HCT116 (cell line): ENCODE data around the gene PLD6. TPM values are rescaled to one million over a fixed set of nuclear protein-coding genes. Genes with fewer than 3 reads are reported as not detected.

Experiments
- ATAC-seq: fragments of 200-7000 bp; cut with Tn5 transposase; 2 replicates; pipeline ENCODE4 v1.9.1; 2020; ENCODE audit warnings: mild to moderate bottlenecking, moderate library complexity
- BruUV-seq: library from RNA; stranded (reverse); fragments of 400-500 nt; replicated peaks from 2 replicates; lab custom pipeline; 2021; lab: Mats Ljungman, UMichigan
- CTCF ChIA-PET: fragments of 300-600 bp; sonication (Branson Sonifier 250); formaldehyde crosslinking; loops from one replicate; lab custom pipeline; 2021; ENCODE audit warnings: antibody characterized with exemption; lab: Charles Lee
- POLR2A ChIA-PET: fragments of 300-600, 350-600 bp; sonication (Branson Sonifier 250); formaldehyde crosslinking; loops from one replicate; lab custom pipeline; 2021; ENCODE audit warnings: antibody characterized with exemption; lab: Charles Lee
- RAD21 ChIA-PET, 2 experiments: fragments of 300-600 bp; sonication (Branson Sonifier 250); formaldehyde crosslinking; loops; one replicate each; lab custom pipeline; 2023; ENCODE audit warnings: low total read pairs in 2 of 2; ENCODE audit not compliant: uncharacterized antibody in 2 of 2, unreplicated experiment in 2 of 2, low non-redundant PET in 1 of 2; lab: Charles Lee
- DNase-seq: peaks from one replicate; pipeline ENCODE4 v3.0.0-alpha.2; 2010; ENCODE audit warnings: low read depth, low spot score
- H2AFZ ChIP-seq: fragments of 200-600 bp; shearing (Covaris generic), sonication (generic); 2 replicates; pipeline ENCODE4 v1.6.1; 2017; ENCODE audit warnings: low read depth, mixed run types, mixed read lengths, antibody characterized with exemption, low read length; ENCODE audit not compliant: poor library complexity, severe bottlenecking
- H3K27ac ChIP-seq: 2 replicates; pipeline ENCODE4 v1.5.1; 2012; ENCODE audit warnings: low read depth, low read length
- H3K27me3 ChIP-seq: fragments of 200-600 bp; sonication (generic); 2 replicates; pipeline ENCODE4 v1.6.1; 2016; ENCODE audit warnings: mixed run types, low read length, mixed read lengths; ENCODE audit not compliant: insufficient read depth
- H3K36me3 ChIP-seq, 2 experiments: fragments of 200-500 bp in 1 of 2; fragments of 200-600 bp in 1 of 2; sonication (Bioruptor generic) in 1 of 2; sonication (generic) in 1 of 2; 2 replicates each; pipeline versions ENCODE4 v1.5.1 to v1.6.1; 2014 to 2016; ENCODE audit warnings: low read length in 2 of 2, inconsistent platforms in 1 of 2, mixed read lengths in 1 of 2, mixed run types in 1 of 2; ENCODE audit not compliant: insufficient read depth in 2 of 2, control insufficient read depth in 1 of 2
- H3K4me1 ChIP-seq, 2 experiments: fragments of 200-600 bp in 1 of 2; sonication (generic) in 1 of 2; 2 replicates each; pipeline versions ENCODE4 v1.5.1 to v1.6.1; 2012 to 2017; ENCODE audit warnings: low read length in 2 of 2, inconsistent platforms in 1 of 2, mild to moderate bottlenecking in 1 of 2, mixed read lengths in 1 of 2, mixed run types in 1 of 2, moderate library complexity in 1 of 2; ENCODE audit not compliant: insufficient read depth in 2 of 2, control insufficient read depth in 1 of 2
- H3K4me2 ChIP-seq: fragments of 200-600 bp; sonication (generic); 2 replicates; pipeline ENCODE4 v1.6.1; 2017; ENCODE audit warnings: mixed run types, low read length, mixed read lengths
- H3K4me3 ChIP-seq, 2 experiments: fragments of 200-600 bp in 1 of 2; sonication (generic) in 1 of 2; replicated peaks in 1 of 2; 2 replicates each; pipeline ENCODE4 v1.5.1; 2011 to 2016; ENCODE audit warnings: low read length in 2 of 2, control low read depth in 1 of 2, low read depth in 1 of 2, mild to moderate bottlenecking in 1 of 2, mixed read lengths in 1 of 2, mixed run types in 1 of 2
- H3K79me2 ChIP-seq: fragments of 200-600 bp; sonication (generic); 2 replicates; pipeline ENCODE4 v1.6.1; 2017; ENCODE audit warnings: mild to moderate bottlenecking, mixed run types, low read length, moderate library complexity, mixed read lengths; ENCODE audit not compliant: insufficient read depth
- H3K9ac ChIP-seq: fragments of 200-600 bp; sonication (generic); 2 replicates; pipeline ENCODE4 v1.6.1; 2016; ENCODE audit warnings: low read length, mixed read lengths
- H3K9me2 ChIP-seq: fragments of 200-600 bp; sonication (generic), shearing (Covaris generic); 2 replicates; pipeline ENCODE4 v1.6.1; 2017; ENCODE audit warnings: mixed run types, mild to moderate bottlenecking, moderate library complexity; ENCODE audit not compliant: insufficient read depth
- H3K9me3 ChIP-seq, 2 experiments: fragments of 200-500 bp in 1 of 2; fragments of 200-600 bp in 1 of 2; sonication (Bioruptor generic) in 1 of 2; sonication (generic) in 1 of 2; 2 replicates each; pipeline ENCODE4 v1.6.1; 2014 to 2017; ENCODE audit warnings: low read length in 2 of 2, mixed read lengths in 2 of 2, inconsistent platforms in 1 of 2, low read depth in 1 of 2, mild to moderate bottlenecking in 1 of 2, mixed run types in 1 of 2, moderate library complexity in 1 of 2; ENCODE audit not compliant: control insufficient read depth in 1 of 2, insufficient read depth in 1 of 2
- H4K20me1 ChIP-seq: fragments of 200-600 bp; sonication (generic), shearing (Covaris generic); 2 replicates; pipeline ENCODE4 v1.6.1; 2017; ENCODE audit warnings: mixed run types, mild to moderate bottlenecking, moderate library complexity; ENCODE audit not compliant: insufficient read depth
- CBX3 ChIP-seq: IDR thresholded peaks from 2 replicates; pipeline ENCODE4 v1.6.1; 2012; ENCODE audit warnings: low read depth
- EGR1 ChIP-seq: IDR thresholded peaks from 2 replicates; pipeline ENCODE4 v1.6.1; 2012; ENCODE audit warnings: low read depth
- ELF1 ChIP-seq: IDR thresholded peaks from 2 replicates; pipeline ENCODE4 v1.6.1; 2012; ENCODE audit warnings: low read depth, borderline replicate concordance
- EZH2 ChIP-seq: fragments of 200-600 bp; sonication (generic); IDR thresholded peaks from 2 replicates; pipeline ENCODE4 v1.6.1; 2017; ENCODE audit warnings: antibody characterized with exemption, mixed run types
- EZH2phosphoT487 ChIP-seq: fragments of 200-600 bp; IDR thresholded peaks from 2 replicates; pipeline ENCODE4 v1.6.1; 2018; ENCODE audit warnings: antibody characterized with exemption, borderline replicate concordance
- JUND ChIP-seq: IDR thresholded peaks from 2 replicates; pipeline ENCODE4 v1.6.1; 2012
- POLR2A ChIP-seq: IDR thresholded peaks from 2 replicates; pipeline ENCODE4 v1.7.0; 2011; ENCODE audit warnings: borderline replicate concordance; ENCODE audit not compliant: insufficient read depth, insufficient read length; ENCODE audit errors: extremely low read depth
- POLR2AphosphoS5 ChIP-seq: IDR thresholded peaks from 2 replicates; pipeline ENCODE4 v1.6.1; 2011; ENCODE audit warnings: mild to moderate bottlenecking, low read depth, low read length, moderate library complexity
- TCF7L2 ChIP-seq: IDR thresholded peaks from 2 replicates; pipeline ENCODE4 v1.7.0; 2011; ENCODE audit warnings: borderline replicate concordance, inconsistent platforms; ENCODE audit not compliant: insufficient read depth, insufficient read length; ENCODE audit errors: extremely low read depth
- ZNF274 ChIP-seq: fragments of 200-500 bp; sonication (Bioruptor generic); IDR thresholded peaks from 2 replicates; pipeline ENCODE4 v1.6.1; 2014; ENCODE audit warnings: mild to moderate bottlenecking, low read depth, low read length, inconsistent platforms
- intact Hi-C: fragments of 100-400 bp; cut with micrococcal nuclease; formaldehyde crosslinking; loops from 2 replicates; pipeline ENCODE4 v1.10.0; 2022
- total RNA-seq: library from RNA; stranded (reverse); gene quantifications from one replicate; pipeline ENCODE4 v1.2.1, GENCODE V29; 2021; ENCODE audit not compliant: unreplicated experiment
- TF ChIP-seq, protein P1 (sequence below): IDR thresholded peaks from 2 replicates; pipeline ENCODE4 v1.6.1; 2012; ENCODE audit warnings: low read depth

The PLD6 gene
- total RNA-seq, 1 experiment from 2014 or later: 15.6 TPM

DNA sequence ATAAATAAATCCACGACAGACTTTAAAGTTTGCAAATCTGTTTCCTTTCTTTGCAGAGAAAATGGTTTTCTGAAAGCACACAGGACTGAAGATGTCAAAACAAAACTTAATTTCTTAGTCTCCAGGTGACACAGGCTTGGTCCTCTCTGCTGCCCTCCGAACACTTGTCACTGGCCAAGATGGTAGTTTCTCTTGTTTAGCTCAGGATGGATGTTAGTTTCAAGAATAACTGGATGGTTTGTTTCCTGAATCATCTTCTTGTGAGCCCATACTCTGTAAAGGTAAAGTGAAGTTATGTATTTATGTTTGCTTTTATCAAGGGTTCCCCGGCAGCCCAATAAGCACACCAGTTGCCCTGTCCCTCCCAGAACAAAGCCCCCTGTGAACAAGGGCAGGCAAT, 40.7 kb upstream of the PLD6 start:
- intact Hi-C loops: no loop called here
- CTCF ChIA-PET: no interaction called here
- Histone ChIP-seq H3K27me3 (no peaks in the 10 kb centered on the region), H3K4me3 (no peak overlapping the region), H2AFZ (no peak overlapping the region), H3K9me2 (no peaks in the 10 kb centered on the region), H3K9me3 (no peaks in the 10 kb centered on the region), H3K9ac (no peak overlapping the region), H3K36me3 (peaks cover 24 to 31% of the 10 kb centered on the region in 2 experiments; a peak in 3 of 4 replicates), H3K27ac (no peak overlapping the region), H4K20me1 (no peaks in the 10 kb centered on the region), H3K4me1 (no peaks in the 10 kb centered on the region), H3K79me2 (no peaks in the 10 kb centered on the region), H3K4me2 (no peak overlapping the region)
- no TSS peak for BruUV-seq
- POLR2A ChIA-PET: interaction anchor here (0.6 kb wide), 1 partner anchor 34 kb away, joined by 3 read pairs; no protein-coding TSS in a partner anchor
- TF ChIP-seq ELF1 (no peak), CBX3 (no peak), ZNF274 (no peak), EZH2 (no peak), JUND (no peak), EZH2phosphoT487 (no peak)
- TF ChIP-seq, protein P1, sequence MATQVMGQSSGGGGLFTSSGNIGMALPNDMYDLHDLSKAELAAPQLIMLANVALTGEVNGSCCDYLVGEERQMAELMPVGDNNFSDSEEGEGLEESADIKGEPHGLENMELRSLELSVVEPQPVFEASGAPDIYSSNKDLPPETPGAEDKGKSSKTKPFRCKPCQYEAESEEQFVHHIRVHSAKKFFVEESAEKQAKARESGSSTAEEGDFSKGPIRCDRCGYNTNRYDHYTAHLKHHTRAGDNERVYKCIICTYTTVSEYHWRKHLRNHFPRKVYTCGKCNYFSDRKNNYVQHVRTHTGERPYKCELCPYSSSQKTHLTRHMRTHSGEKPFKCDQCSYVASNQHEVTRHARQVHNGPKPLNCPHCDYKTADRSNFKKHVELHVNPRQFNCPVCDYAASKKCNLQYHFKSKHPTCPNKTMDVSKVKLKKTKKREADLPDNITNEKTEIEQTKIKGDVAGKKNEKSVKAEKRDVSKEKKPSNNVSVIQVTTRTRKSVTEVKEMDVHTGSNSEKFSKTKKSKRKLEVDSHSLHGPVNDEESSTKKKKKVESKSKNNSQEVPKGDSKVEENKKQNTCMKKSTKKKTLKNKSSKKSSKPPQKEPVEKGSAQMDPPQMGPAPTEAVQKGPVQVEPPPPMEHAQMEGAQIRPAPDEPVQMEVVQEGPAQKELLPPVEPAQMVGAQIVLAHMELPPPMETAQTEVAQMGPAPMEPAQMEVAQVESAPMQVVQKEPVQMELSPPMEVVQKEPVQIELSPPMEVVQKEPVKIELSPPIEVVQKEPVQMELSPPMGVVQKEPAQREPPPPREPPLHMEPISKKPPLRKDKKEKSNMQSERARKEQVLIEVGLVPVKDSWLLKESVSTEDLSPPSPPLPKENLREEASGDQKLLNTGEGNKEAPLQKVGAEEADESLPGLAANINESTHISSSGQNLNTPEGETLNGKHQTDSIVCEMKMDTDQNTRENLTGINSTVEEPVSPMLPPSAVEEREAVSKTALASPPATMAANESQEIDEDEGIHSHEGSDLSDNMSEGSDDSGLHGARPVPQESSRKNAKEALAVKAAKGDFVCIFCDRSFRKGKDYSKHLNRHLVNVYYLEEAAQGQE: no peak
- ATAC-seq: no peak
- DNase-seq: no peak
- RAD21 ChIA-PET: no interaction called here

DNA sequence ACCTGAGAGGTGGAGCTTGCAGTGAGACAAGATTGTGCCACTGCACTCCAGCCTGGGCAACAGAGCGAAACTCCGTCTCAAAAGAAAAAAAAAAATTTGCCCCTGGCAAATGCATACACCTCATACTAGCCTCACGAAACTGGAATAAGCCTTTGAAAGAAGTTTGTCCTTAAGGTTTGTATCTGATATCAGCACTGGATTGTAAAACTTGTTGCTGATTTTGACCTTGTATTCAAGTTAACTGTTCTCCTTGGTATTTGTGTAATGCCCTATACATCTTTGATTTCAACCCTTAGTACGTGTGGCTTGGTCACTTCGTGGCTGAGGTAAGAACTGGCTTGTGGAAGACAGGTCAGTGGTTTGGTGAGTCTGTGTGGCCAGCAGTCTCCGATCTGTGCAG, 37.0 kb upstream of the PLD6 start:
- ChIA-PET POLR2A (no interaction called here), CTCF (no interaction called here), RAD21 (no interaction called here)
- no peak overlapping the region for H2AFZ ChIP-seq
- H3K27ac ChIP-seq: no peak overlapping the region
- H4K20me1 ChIP-seq: no peaks in the 10 kb centered on the region
- no peaks in the 10 kb centered on the region for H3K9me2 ChIP-seq
- no TSS peak for BruUV-seq
- H3K4me1 ChIP-seq: peaks cover 2 to 4% of the 10 kb centered on the region in 2 experiments; a peak in 1 of 4 replicates
- no peaks in the 10 kb centered on the region for H3K9me3 ChIP-seq
- no peaks in the 10 kb centered on the region for H3K27me3 ChIP-seq
- ATAC-seq (no peak), DNase-seq (no peak)
- H3K4me2 ChIP-seq: no peak overlapping the region
- no peak overlapping the region for H3K4me3 ChIP-seq
- peaks cover 14 to 23% of the 10 kb centered on the region in 2 experiments; a peak in 3 of 4 replicates for H3K36me3 ChIP-seq
- H3K79me2 ChIP-seq: no peaks in the 10 kb centered on the region
- TF ChIP-seq POLR2AphosphoS5 (no peak), EZH2 (no peak), EGR1 (no peak), JUND (no peak), POLR2A (no peak), TCF7L2 (no peak)
- TF ChIP-seq, protein P1: no peak
- intact Hi-C loops: no loop called here
- no peak overlapping the region for H3K9ac ChIP-seq
